Heart left ventricle (tissue), 13 donors: Measurements from ENCODE around the gene OR12D2.

Source experiments
- POLR2A ChIP-seq, 2 donors: fragments of 450-650 bp; IDR thresholded peaks; one replicate each; pipeline ENCODE4 v1.6.1; 2017; ENCODE audit warnings: antibody characterized with exemption in 2 of 2, mild to moderate bottlenecking in 2 of 2, moderate library complexity in 2 of 2
- TF ChIP-seq, protein P1 (sequence below), 12 donors: fragments of 200-600 bp; sonication (generic) in 4 of 12; IDR thresholded peaks; one replicate each; pipeline versions ENCODE4 v1.5.0 to v1.8.0; 2018 to 2022; ENCODE audit warnings: antibody characterized with exemption in 12 of 12, mild to moderate bottlenecking in 5 of 12
- donor health status: ischemic (EF 13 %, LVEDD 7.1; RV severe dilation, severe dysfunction).
- donor health status: DM: no; HTN: yes; CAD: no.
- donor health status: DM: no; HTN: no; CAD: no.
- donor health status: ischemic (EF 25% LVEDD 6.9; RV normal size, moderate dysfunction).
- donor health status: ischemic (EF 25% LVEDD 5.7; RV mildly dilated, moderate dysfunction).
- donor health status: ischemic (EF 35%, LVEDD 5.7; RV mildly dilated, moderate dysfunction).
- donor health status: nonischemic (EF 11% LVEDD 7.7; RV severe dilation, severe dysfunction).
- donor health status: DM: yes; HTN: yes; CAD: no.
- donor health status: PGD.
- donor health status: ischemic (EF 29% LVEDD 5.4; RV normal size, mild dysfunction).
- donor health status: nonischemic (EF 23%, LVEDD 6.1; RV moderate dilation, normal function).

- TF ChIP-seq POLR2A (IDR thresholded peaks at IDR 0.05), result no peak
- TF ChIP-seq, protein P1, sequence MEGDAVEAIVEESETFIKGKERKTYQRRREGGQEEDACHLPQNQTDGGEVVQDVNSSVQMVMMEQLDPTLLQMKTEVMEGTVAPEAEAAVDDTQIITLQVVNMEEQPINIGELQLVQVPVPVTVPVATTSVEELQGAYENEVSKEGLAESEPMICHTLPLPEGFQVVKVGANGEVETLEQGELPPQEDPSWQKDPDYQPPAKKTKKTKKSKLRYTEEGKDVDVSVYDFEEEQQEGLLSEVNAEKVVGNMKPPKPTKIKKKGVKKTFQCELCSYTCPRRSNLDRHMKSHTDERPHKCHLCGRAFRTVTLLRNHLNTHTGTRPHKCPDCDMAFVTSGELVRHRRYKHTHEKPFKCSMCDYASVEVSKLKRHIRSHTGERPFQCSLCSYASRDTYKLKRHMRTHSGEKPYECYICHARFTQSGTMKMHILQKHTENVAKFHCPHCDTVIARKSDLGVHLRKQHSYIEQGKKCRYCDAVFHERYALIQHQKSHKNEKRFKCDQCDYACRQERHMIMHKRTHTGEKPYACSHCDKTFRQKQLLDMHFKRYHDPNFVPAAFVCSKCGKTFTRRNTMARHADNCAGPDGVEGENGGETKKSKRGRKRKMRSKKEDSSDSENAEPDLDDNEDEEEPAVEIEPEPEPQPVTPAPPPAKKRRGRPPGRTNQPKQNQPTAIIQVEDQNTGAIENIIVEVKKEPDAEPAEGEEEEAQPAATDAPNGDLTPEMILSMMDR (IDR thresholded peaks at IDR 0.05), result no peak
Measured at GRCh38 chr6:29425075-29425474, 29.6 kb downstream of the OR12D2 start.
